IMR-90 (cell line): ENCODE measurements around the gene CABP1. TPM values are rescaled to one million over a fixed set of nuclear protein-coding genes. Genes with fewer than 3 reads are reported as not detected.

Experiments
- ATAC-seq: fragments of 200-7000 bp; cut with Tn5 transposase; 2 replicates; pipeline ENCODE4 v1.9.1; 2020; ENCODE audit warnings: low read depth, mild to moderate bottlenecking, moderate library complexity
- BruUV-seq: library from RNA; stranded (reverse); fragments of 400-500 nt; replicated peaks from 2 replicates; lab custom pipeline; 2021; lab: Mats Ljungman, UMichigan
- CTCF ChIA-PET: fragments of 300-600 bp; formaldehyde crosslinking; extraction: SDS; loops from one replicate; lab custom pipeline; 2021; ENCODE audit warnings: antibody characterized with exemption; lab: Yijun Ruan, JAX
- POLR2A ChIA-PET: fragments of 300-600 bp; sonication (Branson Sonifier 250); formaldehyde crosslinking; loops from one replicate; lab custom pipeline; 2022; ENCODE audit warnings: antibody characterized with exemption; ENCODE audit not compliant: unreplicated experiment; lab: Charles Lee
- DNase-seq: peaks from one replicate; pipeline ENCODE4 v3.0.0; 2013
- H2AFZ ChIP-seq: replicated peaks from 2 replicates; pipeline ENCODE3; 2013; ENCODE audit warnings: low read length, mild to moderate bottlenecking; ENCODE audit not compliant: poor library complexity
- H2AK5ac ChIP-seq: 2 replicates; pipeline ENCODE4 v1.6.1; 2013; ENCODE audit warnings: low read depth, low read length, inconsistent platforms
- H2AK9ac ChIP-seq: replicated peaks from 2 replicates; pipeline ENCODE3; 2013; ENCODE audit warnings: mild to moderate bottlenecking, low read depth, low read length, moderate library complexity; ENCODE audit not compliant: poor library complexity
- H2BK120ac ChIP-seq: 2 replicates; pipeline ENCODE4 v1.6.1; 2013; ENCODE audit warnings: low read depth, low read length, inconsistent platforms
- H2BK15ac ChIP-seq: 3 replicates; pipeline ENCODE4 v1.6.1; 2013; ENCODE audit warnings: low read depth, low read length, inconsistent platforms
- H2BK20ac ChIP-seq: 2 replicates; pipeline ENCODE4 v1.6.1; 2013; ENCODE audit warnings: low read depth, mild to moderate bottlenecking, inconsistent platforms, low read length, moderate library complexity
- H2BK5ac ChIP-seq: 2 replicates; pipeline ENCODE4 v1.6.1; 2013; ENCODE audit warnings: mild to moderate bottlenecking, low read depth, low read length, inconsistent platforms; ENCODE audit not compliant: poor library complexity, severe bottlenecking
- H3K14ac ChIP-seq: replicated peaks from 2 replicates; pipeline ENCODE4 v1.6.1; 2013; ENCODE audit warnings: low read depth, low read length, inconsistent platforms
- H3K18ac ChIP-seq: 2 replicates; pipeline ENCODE4 v1.6.1; 2013; ENCODE audit warnings: low read depth, low read length, control low read depth
- H3K23ac ChIP-seq: 2 replicates; pipeline ENCODE4 v1.6.1; 2013; ENCODE audit warnings: low read depth, low read length, inconsistent platforms
- H3K27ac ChIP-seq: 2 replicates; pipeline ENCODE4 v1.5.1; 2013; ENCODE audit warnings: mild to moderate bottlenecking, control low read depth, low read length; ENCODE audit not compliant: insufficient read depth
- H3K27me3 ChIP-seq: 2 replicates; pipeline ENCODE4 v1.6.1; 2013; ENCODE audit warnings: low read length; ENCODE audit not compliant: control insufficient read depth, insufficient read depth
- H3K36me3 ChIP-seq: 2 replicates; pipeline ENCODE4 v1.6.1; 2013; ENCODE audit warnings: low read length, mixed read lengths; ENCODE audit not compliant: control insufficient read depth, insufficient read depth
- H3K4ac ChIP-seq: 2 replicates; pipeline ENCODE4 v1.6.1; 2013; ENCODE audit warnings: low read depth, low read length, inconsistent platforms
- H3K4me1 ChIP-seq: 2 replicates; pipeline ENCODE4 v1.6.1; 2013; ENCODE audit warnings: low read length, mixed read lengths; ENCODE audit not compliant: control insufficient read depth, insufficient read depth
- H3K4me2 ChIP-seq: 2 replicates; pipeline ENCODE4 v1.6.1; 2013; ENCODE audit warnings: low read depth, mild to moderate bottlenecking, control low read depth, low read length, moderate library complexity
- H3K4me3 ChIP-seq: 2 replicates; pipeline ENCODE4 v1.5.1; 2013; ENCODE audit warnings: low read depth, mild to moderate bottlenecking, control low read depth, low read length, moderate library complexity; ENCODE audit not compliant: insufficient read depth
- H3K56ac ChIP-seq: 2 replicates; pipeline ENCODE4 v1.6.1; 2013; ENCODE audit warnings: low read length, inconsistent platforms; ENCODE audit not compliant: insufficient read depth; ENCODE audit errors: extremely low read depth
- H3K79me1 ChIP-seq, 2 experiments: 2 replicates each; pipeline ENCODE4 v1.6.1; 2013; ENCODE audit warnings: low read length in 2 of 2, inconsistent platforms in 1 of 2, low read depth in 1 of 2
- H3K9ac ChIP-seq: 2 replicates; pipeline ENCODE4 v1.6.1; 2013; ENCODE audit warnings: low read depth, low read length, control low read depth
- H3K9me1 ChIP-seq: 2 replicates; pipeline ENCODE4 v1.6.1; 2013; ENCODE audit warnings: low read length, inconsistent platforms; ENCODE audit not compliant: insufficient read depth
- H3K9me3 ChIP-seq: 2 replicates; pipeline ENCODE4 v1.6.1; 2013; ENCODE audit warnings: low read length; ENCODE audit not compliant: control insufficient read depth, insufficient read depth
- H4K20me1 ChIP-seq: 2 replicates; pipeline ENCODE4 v1.6.1; 2013; ENCODE audit warnings: low read length, inconsistent platforms; ENCODE audit not compliant: insufficient read depth
- H4K5ac ChIP-seq: 2 replicates; pipeline ENCODE4 v1.6.1; 2013; ENCODE audit warnings: mild to moderate bottlenecking, low read depth, low read length, control low read depth
- H4K8ac ChIP-seq, 2 experiments: 2 replicates each; pipeline ENCODE4 v1.6.1; 2013; ENCODE audit warnings: low read depth in 2 of 2, low read length in 2 of 2, control low read depth in 1 of 2, inconsistent platforms in 1 of 2
- H4K91ac ChIP-seq: 2 replicates; pipeline ENCODE4 v1.6.1; 2013; ENCODE audit warnings: low read depth, low read length, inconsistent platforms; ENCODE audit not compliant: insufficient read depth
- BHLHE40 ChIP-seq: fragments of 150-350 bp; IDR thresholded peaks from 2 replicates; pipeline ENCODE4 v1.6.1; 2016; ENCODE audit warnings: mild to moderate bottlenecking, low read depth, low read length
- CEBPB ChIP-seq: IDR thresholded peaks from 2 replicates; pipeline ENCODE4 v1.6.1; 2012; ENCODE audit warnings: low read depth, low read length, improper control_type of control experiment
- MAFK ChIP-seq: IDR thresholded peaks from 2 replicates; pipeline ENCODE4 v1.6.1; 2012; ENCODE audit warnings: low read depth, low read length, improper control_type of control experiment
- MXI1 ChIP-seq: IDR thresholded peaks from 2 replicates; pipeline ENCODE4 v1.6.1; 2012; ENCODE audit warnings: low read depth, mild to moderate bottlenecking, low read length, moderate library complexity, borderline replicate concordance
- NFE2L2 ChIP-seq: fragments of 150-350 bp; IDR thresholded peaks from 2 replicates; pipeline ENCODE4 v1.6.1; 2016; ENCODE audit warnings: low read depth, mild to moderate bottlenecking, low read length
- POLR2A ChIP-seq: IDR thresholded peaks from 2 replicates; pipeline ENCODE4 v1.6.1; 2012; ENCODE audit warnings: mild to moderate bottlenecking, low read depth, low read length
- RCOR1 ChIP-seq: IDR thresholded peaks from 2 replicates; pipeline ENCODE4 v1.6.1; 2012; ENCODE audit warnings: mild to moderate bottlenecking, low read length, improper control_type of control experiment; ENCODE audit not compliant: insufficient replicate concordance
- RFX5 ChIP-seq: IDR thresholded peaks from 2 replicates; pipeline ENCODE4 v1.8.0; 2012; ENCODE audit warnings: low read depth, mild to moderate bottlenecking, low read length, moderate library complexity
- SMC3 ChIP-seq: fragments of 150-350 bp; IDR thresholded peaks from 2 replicates; pipeline ENCODE4 v1.6.1; 2016; ENCODE audit warnings: low read depth, mild to moderate bottlenecking, antibody characterized with exemption, low read length, moderate library complexity
- WGBS, 2 experiments: methylation state at CpG; one replicate each; pipeline versions ENCODE4 v1.1.5 to v1.1.7; 2013; ENCODE audit warnings: missing lambda C conversion rate in 2 of 2; ENCODE audit not compliant: insufficient read length in 1 of 2; ENCODE audit errors: extremely low coverage in 2 of 2; 5-methylcytosine and 5-hydroxymethylcytosine counted together
- dilution Hi-C: fragments of 300-500 bp; cut with HindIII; formaldehyde crosslinking; loops from one replicate; pipeline ENCODE4 v1.14.3; 2018; ENCODE audit warnings: low sequenced_read_pairs; ENCODE audit not compliant: unreplicated experiment
- in situ Hi-C: fragments of 300-500 bp; cut with MboI; formaldehyde crosslinking; loops from 3 replicates; pipeline ENCODE4 v1.14.3; 2019; ENCODE audit warnings: low sequenced_read_pairs, inconsistent platforms, mixed read lengths
- intact Hi-C: fragments of 100-400 bp; cut with micrococcal nuclease; formaldehyde crosslinking; loops from 2 replicates; pipeline ENCODE4 v1.10.0; 2022
- polyA plus RNA-seq, 3 experiments: library from polyadenylated mRNA; depleted of rRNA; stranded (reverse); fragments of >200 nt; gene quantifications; 2 replicates each; pipeline ENCODE4 v1.2.3, GENCODE V29; 2012; ENCODE audit warnings: low replicate concordance in 1 of 3
- total RNA-seq: library from RNA; depleted of rRNA; stranded (reverse); fragments of >200 nt; gene quantifications from 2 replicates; pipeline ENCODE4 v1.2.3, GENCODE V29; 2012
- TF ChIP-seq, protein P1 (sequence below): fragments of 150-350 bp; IDR thresholded peaks from 2 replicates; pipeline ENCODE4 v1.6.1; 2017; ENCODE audit warnings: mild to moderate bottlenecking, antibody characterized with exemption, low read length, low read depth

The CABP1 gene
- total and polyA plus RNA-seq, 2 of the 4 experiments (the other 2 are of a cell fraction), result 0.54 to 1.1 TPM

DNA sequence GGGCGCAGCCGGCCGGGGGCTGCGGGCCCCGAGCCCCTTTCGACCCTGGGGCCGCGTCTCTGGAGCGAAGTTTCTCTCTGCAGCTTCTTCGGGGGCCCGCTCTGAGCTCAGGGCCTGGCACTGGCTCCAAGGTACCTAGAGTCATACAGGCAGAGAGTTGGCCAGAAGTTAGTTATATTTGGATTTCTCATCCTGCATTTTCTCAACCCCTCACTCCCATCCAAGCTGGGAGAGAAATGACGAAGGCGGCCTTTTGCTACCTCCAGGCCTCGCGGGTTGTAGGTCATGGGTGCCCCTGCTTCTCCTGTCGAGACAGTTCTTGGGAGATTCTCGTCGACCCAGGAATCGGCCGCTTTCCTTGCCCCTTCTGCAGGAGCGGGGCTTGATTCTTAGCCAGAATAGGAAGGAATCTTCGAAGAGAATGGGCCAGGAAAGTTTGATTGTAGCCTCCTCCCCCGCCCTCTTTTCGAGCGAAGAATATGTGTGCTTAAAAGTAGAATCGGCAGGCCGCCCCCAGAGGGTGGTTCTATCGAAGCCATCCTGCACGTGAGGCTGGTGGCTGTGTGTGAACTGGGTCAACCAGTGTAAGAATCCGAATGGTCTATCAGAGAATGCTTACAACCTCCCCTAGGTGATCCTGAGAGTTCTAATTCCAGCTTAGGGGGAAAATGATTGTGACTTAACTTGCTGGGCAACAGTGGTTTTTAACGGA is 47.3 kb downstream of the CABP1 start:
- 4% methylated on average over 13 of the region's 31 CpGs; no CpG with 5 or more reads in 1 of the 2 experiments for WGBS, 2 experiments
- dilution Hi-C loops, result no loop called here
- peak overlapping the region; percentile 84 for H3K9ac ChIP-seq
- ATAC-seq, result no peak
- no peak for DNase-seq
- peak overlapping the region; percentile 70 for H3K23ac ChIP-seq
- H3K4me2 ChIP-seq, result peak overlapping the region; percentile 99
- no peak overlapping the region for H2BK120ac ChIP-seq
- H3K56ac ChIP-seq, result peak overlapping the region; percentile 17; the same call in 1 of the 2 replicates
- no peak for TF ChIP-seq CEBPB
- TF ChIP-seq BHLHE40, result peak; percentile 92
- TF ChIP-seq RFX5, result no peak
- TF ChIP-seq MAFK, result no peak
- no peak for TF ChIP-seq POLR2A
- TF ChIP-seq NFE2L2, result no peak
- no peak for TF ChIP-seq SMC3
- 0 out of 2 replicates have a peak, but pooled peaks have one; percentile 11 for TF ChIP-seq MXI1
- TF ChIP-seq, protein P1, sequence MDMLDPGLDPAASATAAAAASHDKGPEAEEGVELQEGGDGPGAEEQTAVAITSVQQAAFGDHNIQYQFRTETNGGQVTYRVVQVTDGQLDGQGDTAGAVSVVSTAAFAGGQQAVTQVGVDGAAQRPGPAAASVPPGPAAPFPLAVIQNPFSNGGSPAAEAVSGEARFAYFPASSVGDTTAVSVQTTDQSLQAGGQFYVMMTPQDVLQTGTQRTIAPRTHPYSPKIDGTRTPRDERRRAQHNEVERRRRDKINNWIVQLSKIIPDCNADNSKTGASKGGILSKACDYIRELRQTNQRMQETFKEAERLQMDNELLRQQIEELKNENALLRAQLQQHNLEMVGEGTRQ, result peak; percentile 37; the same call in 1 of the 2 replicates
- TF ChIP-seq RCOR1, result no peak
- H3K4me1 ChIP-seq, result peaks cover 10% of the 10 kb centered on the region
- H4K8ac ChIP-seq, result peak overlapping the region in 1 of 2 experiments; percentile 44; a peak in 2 of 4 replicates
- BruUV-seq, result no TSS peak
- no peaks in the 10 kb centered on the region for H3K27me3 ChIP-seq
- H4K5ac ChIP-seq, result peak overlapping the region; percentile 39
- H2BK5ac ChIP-seq, result peak overlapping the region; percentile 55
- H2BK15ac ChIP-seq, result no peak overlapping the region
- H3K18ac ChIP-seq, result no peak overlapping the region
- CTCF ChIA-PET, result interaction anchor here (1.9 kb wide), 1 partner anchor 38 kb away, joined by 6 read pairs; no protein-coding TSS in a partner anchor
- H3K27ac ChIP-seq, result peak overlapping the region; percentile 76
- peak overlapping the region; percentile 92 for H2AK9ac ChIP-seq
- H3K4ac ChIP-seq, result peak overlapping the region; percentile 38; the same call in 1 of the 2 replicates
- H3K9me3 ChIP-seq, result no peaks in the 10 kb centered on the region
- no peak overlapping the region for H4K91ac ChIP-seq
- H3K36me3 ChIP-seq, result no peaks in the 10 kb centered on the region
- H3K14ac ChIP-seq, result peak overlapping the region; percentile 30; the same call in 1 of the 2 replicates
- H2AFZ ChIP-seq, result peak overlapping the region; percentile 92
- POLR2A ChIA-PET, result no interaction called here
- H3K79me1 ChIP-seq, result peaks cover 26 to 54% of the 10 kb centered on the region in 2 experiments
- no peak overlapping the region; the same call in 1 of the 2 replicates for H2AK5ac ChIP-seq
- H2BK20ac ChIP-seq, result no peak overlapping the region
- H3K4me3 ChIP-seq, result peak overlapping the region; percentile 86
- intact Hi-C loops, result loop anchor here (2.0 kb wide), 1 partner anchor 23 kb away; the partner anchor contains the start of gene UNC119B
- H4K20me1 ChIP-seq, result peaks cover 53% of the 10 kb centered on the region
- in situ Hi-C loops, result no loop called here
- peaks cover 18% of the 10 kb centered on the region for H3K9me1 ChIP-seq
